ENCODE measurements around the gene TLE3. TPM values are rescaled to one million over a fixed set of nuclear protein-coding genes. Genes with fewer than 3 reads are reported as not detected.

TLE3 gene
- total and polyA plus RNA-seq, 4 experiments from 2014 or later = 3.6 to 121 (median 69.9) TPM

DNA sequence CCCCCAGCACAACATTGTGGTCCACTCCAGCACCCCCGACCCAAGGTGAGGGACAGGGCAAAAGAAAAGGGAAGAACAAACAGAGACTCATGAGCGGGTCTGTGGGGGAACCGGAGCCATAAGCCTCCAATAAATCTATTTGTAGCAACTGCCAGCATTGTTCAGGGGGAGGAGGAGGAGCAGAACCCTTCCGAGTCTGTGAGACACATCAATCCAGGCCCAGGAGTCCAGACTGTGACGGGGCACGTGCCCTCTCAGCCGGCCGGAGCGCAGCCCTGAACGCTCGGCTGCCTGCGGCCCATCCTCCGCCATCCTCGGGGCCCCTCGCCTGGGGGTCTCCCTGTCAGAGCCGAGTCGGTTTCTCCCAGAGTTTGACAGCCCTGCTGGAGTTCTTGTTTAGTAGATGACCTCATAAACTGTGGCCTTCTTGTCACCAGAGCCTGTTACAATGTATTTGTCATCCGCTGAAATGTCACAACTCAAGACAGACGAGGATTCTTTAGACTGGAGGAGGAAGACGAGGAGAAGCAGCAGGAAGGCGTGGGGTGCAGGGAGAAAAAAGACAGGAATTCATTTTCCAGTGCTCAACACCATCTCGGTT, 47.9 kb downstream of the TLE3 start:
- Mint-ChIP-seq H3K9me3 (no peaks in the 10 kb centered on the region), H3K27me3 (no peaks in the 10 kb centered on the region), H3K4me3 (no peak overlapping the region), H3K4me1 (peaks cover 0 to 6% (median 2%) of the 10 kb centered on the region in 4 donors), H3K36me3 (peaks cover 50 to 71% of the 10 kb centered on the region in 2 donors), H3K27ac (peak overlapping the region in 1 of 7 donors; percentile 9)
- no peaks in the 10 kb centered on the region for H3K4me1 ChIP-seq (ENCODE audit: insufficient read depth, low read length)
- ChIA-PET CTCF (ENCODE audit: partially characterized antibody) (no interaction called here), POLR2A (ENCODE audit: partially characterized antibody) (no interaction called here)
- intact Hi-C loops (cut with micrococcal nuclease) = no loop called here
- no peak overlapping the region for H3K27ac ChIP-seq (ENCODE audit: low read depth, low read length)
- DNase-seq = no peak
- H3K9me3 ChIP-seq (ENCODE audit: control insufficient read depth in 1 of 2, low read length in 2 of 2) = no peaks in the 10 kb centered on the region
- peaks cover 49% of the 10 kb centered on the region for H3K36me3 ChIP-seq (ENCODE audit: insufficient read depth, low read length)
- H3K4me3 ChIP-seq (ENCODE audit: low read length in 2 of 2) = no peak overlapping the region
- H3K27me3 ChIP-seq (ENCODE audit: insufficient read depth, low read length) = no peaks in the 10 kb centered on the region

DNA sequence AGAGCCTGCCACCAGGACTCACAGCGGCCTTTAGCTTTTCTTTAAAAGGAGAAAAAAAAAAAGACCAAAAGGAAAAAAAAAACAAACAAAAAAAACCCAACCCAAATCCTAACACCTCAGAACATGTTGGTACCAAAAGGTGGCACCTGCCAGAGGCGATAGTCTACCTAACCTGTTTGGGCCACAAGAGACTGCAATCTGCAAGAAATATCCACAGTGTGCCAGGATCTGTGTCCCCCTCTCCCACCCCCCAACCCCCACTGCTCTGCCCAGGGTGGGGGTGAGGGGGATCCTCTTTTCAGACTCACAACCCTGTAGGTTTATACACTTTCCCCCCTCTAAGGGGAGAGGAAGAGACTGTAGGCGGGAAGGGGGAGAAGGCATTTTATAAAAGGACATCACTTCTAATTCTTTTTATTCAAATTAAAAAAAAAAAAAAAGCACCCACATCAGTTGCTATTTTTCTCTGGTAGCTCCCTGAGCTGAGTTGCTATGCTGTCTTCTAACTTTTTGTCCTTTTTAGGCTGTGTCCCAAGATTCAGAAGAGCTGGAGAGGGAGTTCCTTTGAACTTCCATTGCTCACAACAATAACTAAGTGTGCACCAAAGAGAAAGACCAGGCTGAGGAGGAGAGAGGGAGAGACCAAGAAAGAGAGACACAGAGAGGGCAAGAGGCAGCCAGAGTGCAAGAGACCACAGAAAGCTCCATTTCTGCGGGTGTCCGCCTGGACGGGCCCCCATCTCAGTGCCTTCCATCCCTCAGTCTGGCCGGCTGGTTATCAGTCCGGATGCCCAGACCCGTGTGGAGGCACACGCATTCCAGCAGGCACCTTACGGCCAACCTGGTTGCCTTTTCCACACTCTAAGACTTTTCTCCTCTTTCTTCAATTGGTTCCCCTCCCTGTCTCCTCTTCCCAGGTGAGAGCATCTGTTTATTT, 48.9 kb downstream of the TLE3 start:
- H3K9me3 Mint-ChIP-seq = no peaks in the 10 kb centered on the region
- no peaks in the 10 kb centered on the region for H3K27me3 ChIP-seq (ENCODE audit: insufficient read depth, low read length)
- no peaks in the 10 kb centered on the region for H3K27me3 Mint-ChIP-seq
- ChIA-PET POLR2A (ENCODE audit: partially characterized antibody) (interaction anchor here (0.6 to 0.7 kb wide), 2 partner anchors 46 to 266 kb away, joined by 3 to 4 read pairs; no protein-coding TSS in a partner anchor), CTCF (ENCODE audit: partially characterized antibody) (interaction anchor here (1.1 to 1.5 kb wide), 2 partner anchors 49 to 296 kb away, joined by 3 read pairs; partner anchors contain the start of gene TLE3)
- H3K9me3 ChIP-seq (ENCODE audit: control insufficient read depth in 1 of 2, low read length in 2 of 2) = no peaks in the 10 kb centered on the region
- intact Hi-C loops (cut with micrococcal nuclease) = no loop called here
- no peaks in the 10 kb centered on the region for H3K4me1 ChIP-seq (ENCODE audit: insufficient read depth, low read length)
- H3K27ac ChIP-seq (ENCODE audit: low read depth, low read length) = no peak overlapping the region
- peaks cover 0 to 6% (median 2%) of the 10 kb centered on the region in 4 donors for H3K4me1 Mint-ChIP-seq
- H3K4me3 Mint-ChIP-seq = no peak overlapping the region
- H3K36me3 ChIP-seq (ENCODE audit: insufficient read depth, low read length) = peaks cover 39% of the 10 kb centered on the region
- H3K36me3 Mint-ChIP-seq = peaks cover 44 to 62% of the 10 kb centered on the region in 2 donors
- DNase-seq = no peak
- H3K4me3 ChIP-seq (ENCODE audit: low read length in 2 of 2) = no peak overlapping the region
- peak overlapping the region in 1 of 7 donors; percentile 24 for H3K27ac Mint-ChIP-seq

DNA sequence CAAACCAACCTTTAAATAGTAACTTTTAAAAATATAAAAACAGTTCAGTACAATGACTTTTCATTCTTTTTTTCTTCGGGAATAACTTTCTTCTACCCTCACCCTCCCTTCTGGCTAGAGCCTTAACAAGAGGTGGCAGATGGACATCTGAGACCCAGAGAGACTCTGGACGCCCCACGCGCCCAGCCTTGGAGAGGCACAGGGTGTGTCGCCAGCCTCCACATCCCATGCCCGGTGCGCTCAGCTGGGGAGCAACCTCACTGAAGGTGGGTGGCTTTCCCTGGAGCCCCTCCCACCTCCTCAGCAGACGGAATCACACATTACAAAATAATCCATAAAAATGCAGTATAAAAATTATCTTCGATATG, 49.5 kb downstream of the TLE3 start:
- peaks cover 0 to 6% (median under 1%) of the 10 kb centered on the region in 4 donors for H3K4me1 Mint-ChIP-seq
- Histone ChIP-seq H3K4me3 (ENCODE audit: low read length in 2 of 2) (no peak overlapping the region), H3K27ac (ENCODE audit: low read depth, low read length) (no peak overlapping the region), H3K9me3 (ENCODE audit: control insufficient read depth in 1 of 2, low read length in 2 of 2) (no peaks in the 10 kb centered on the region), H3K27me3 (ENCODE audit: insufficient read depth, low read length) (no peaks in the 10 kb centered on the region), H3K4me1 (ENCODE audit: insufficient read depth, low read length) (no peaks in the 10 kb centered on the region), H3K36me3 (ENCODE audit: insufficient read depth, low read length) (peaks cover 33% of the 10 kb centered on the region)
- no peaks in the 10 kb centered on the region for H3K27me3 Mint-ChIP-seq
- POLR2A ChIA-PET (ENCODE audit: partially characterized antibody) = interaction anchor here (1.1 kb wide), 1 partner anchor 25 kb away, joined by 5 read pairs; no protein-coding TSS in a partner anchor
- intact Hi-C loops (cut with micrococcal nuclease) = no loop called here
- peaks cover 0 to 2% (median 0%) of the 10 kb centered on the region in 8 donors for H3K9me3 Mint-ChIP-seq
- no peak overlapping the region for H3K4me3 Mint-ChIP-seq
- CTCF ChIA-PET (ENCODE audit: partially characterized antibody) = interaction anchor here (1.1 to 1.5 kb wide), 2 partner anchors 50 to 295 kb away, joined by 3 read pairs; partner anchors contain the start of gene TLE3
- DNase-seq = no peak
- H3K27ac Mint-ChIP-seq = peak overlapping the region in 1 of 7 donors; percentile 24
- peaks cover 43 to 56% of the 10 kb centered on the region in 2 donors for H3K36me3 Mint-ChIP-seq

DNA sequence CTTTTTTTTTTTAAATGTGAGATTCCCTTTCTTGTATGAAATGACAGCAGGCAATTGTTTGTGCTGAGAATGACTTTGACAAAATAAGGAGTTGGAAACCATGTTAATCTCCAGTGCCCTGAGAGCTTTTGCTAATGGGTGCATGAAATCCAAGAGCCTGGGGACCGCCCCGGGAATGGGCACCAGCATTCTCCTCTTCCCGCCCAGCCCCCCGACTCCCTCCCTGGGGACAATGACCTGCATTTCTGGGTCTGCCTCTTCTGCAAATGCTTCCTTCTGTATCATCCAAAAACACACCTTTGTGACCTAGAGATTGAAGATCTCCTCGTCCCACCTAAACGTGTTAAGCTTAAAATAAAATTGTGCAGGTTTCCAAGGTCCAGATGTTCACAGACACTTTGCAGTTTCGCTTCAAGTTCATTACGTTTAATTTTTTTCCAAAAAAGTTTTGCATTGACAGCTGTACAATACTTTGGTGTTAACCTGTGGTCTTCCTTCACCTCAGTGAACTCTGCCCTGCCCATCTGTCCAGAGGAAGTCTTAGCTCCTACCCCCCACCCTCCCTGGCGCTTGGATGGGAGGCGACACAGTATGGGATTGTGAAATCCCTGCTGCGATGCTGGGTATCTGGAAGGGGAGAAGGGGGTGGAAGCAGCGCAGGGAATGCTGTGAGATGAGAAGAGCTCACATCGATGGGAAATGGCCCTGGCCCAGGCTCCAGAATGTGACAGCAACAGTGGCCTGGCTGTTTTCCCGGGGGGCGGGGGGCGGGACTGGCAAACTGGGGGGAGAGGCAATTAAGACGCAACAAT, 50.1 kb downstream of the TLE3 start:
- Mint-ChIP-seq H3K27ac (peak overlapping the region in 1 of 7 donors; percentile 42), H3K36me3 (peaks cover 40 to 50% of the 10 kb centered on the region in 2 donors)

DNA sequence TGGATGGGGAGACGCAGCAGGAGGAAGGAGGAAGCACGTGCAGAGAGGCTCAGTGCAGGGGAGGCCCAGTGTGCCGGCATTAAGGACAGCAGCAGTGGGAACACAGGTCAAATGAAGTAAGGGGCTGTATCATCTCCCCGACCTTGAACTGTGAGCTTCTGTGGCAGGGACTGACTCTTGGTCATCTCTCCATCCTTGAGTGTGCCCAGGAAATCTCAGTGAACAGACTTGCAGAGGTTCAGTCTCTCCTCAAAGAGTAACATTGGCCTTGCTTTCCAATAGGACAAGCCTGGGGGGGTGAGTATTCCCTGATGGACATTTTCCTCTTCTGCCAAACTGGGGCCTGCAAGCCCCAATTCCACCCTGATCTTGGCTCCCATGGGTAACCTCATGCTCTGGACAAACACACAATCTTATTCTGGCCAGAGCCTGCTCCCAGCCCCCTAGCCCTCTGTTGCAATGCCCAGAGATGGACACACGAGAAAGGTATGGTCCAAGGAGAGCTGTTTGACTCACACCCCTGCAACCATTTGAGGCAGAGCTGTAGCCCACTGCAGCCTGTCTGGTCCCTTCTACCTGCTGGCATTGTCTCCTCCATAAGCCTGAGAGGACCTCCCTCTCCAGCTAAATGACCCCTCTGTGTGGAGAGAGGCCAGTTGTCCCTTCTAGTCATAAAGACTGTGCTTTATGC, 50.9 kb downstream of the TLE3 start:
- peaks cover 39 to 44% of the 10 kb centered on the region in 2 donors for H3K36me3 Mint-ChIP-seq
- no peak overlapping the region for H3K27ac ChIP-seq (ENCODE audit: low read depth, low read length)
- H3K27me3 ChIP-seq (ENCODE audit: insufficient read depth, low read length) = no peaks in the 10 kb centered on the region
- peak overlapping the region in 1 of 7 donors; percentile 42 for H3K27ac Mint-ChIP-seq
- peaks cover 0 to 6% (median 2%) of the 10 kb centered on the region in 4 donors for H3K4me1 Mint-ChIP-seq
- no peak overlapping the region for H3K4me3 Mint-ChIP-seq
- peaks cover 23% of the 10 kb centered on the region for H3K36me3 ChIP-seq (ENCODE audit: insufficient read depth, low read length)
- no peaks in the 10 kb centered on the region for H3K9me3 ChIP-seq (ENCODE audit: control insufficient read depth in 1 of 2, low read length in 2 of 2)
- H3K27me3 Mint-ChIP-seq = no peaks in the 10 kb centered on the region
- H3K4me3 ChIP-seq (ENCODE audit: low read length in 2 of 2) = no peak overlapping the region
- intact Hi-C loops (cut with micrococcal nuclease) = no loop called here
- ChIA-PET POLR2A (ENCODE audit: partially characterized antibody) (interaction anchor here (0.9 to 1.1 kb wide), 2 partner anchors 8 to 24 kb away, joined by 3 to 5 read pairs; no protein-coding TSS in a partner anchor), CTCF (ENCODE audit: partially characterized antibody) (interaction anchor here (0.6 kb wide), 1 partner anchor 14 kb away, joined by 3 read pairs; no protein-coding TSS in a partner anchor)
- H3K4me1 ChIP-seq (ENCODE audit: insufficient read depth, low read length) = no peaks in the 10 kb centered on the region
- DNase-seq = no peak
- peaks cover 0 to 6% (median 0%) of the 10 kb centered on the region in 8 donors for H3K9me3 Mint-ChIP-seq

More for the DNA sequence above, 50.1 kb downstream of the TLE3 start:
- Mint-ChIP-seq H3K4me3 (no peak overlapping the region), H3K27me3 (no peaks in the 10 kb centered on the region), H3K9me3 (peaks cover 0 to 4% (median 0%) of the 10 kb centered on the region in 8 donors), H3K4me1 (peaks cover 0 to 6% (median 2%) of the 10 kb centered on the region in 4 donors)
- ChIA-PET POLR2A (ENCODE audit: partially characterized antibody) (interaction anchor here (0.9 to 1.1 kb wide), 2 partner anchors 9 to 25 kb away, joined by 3 to 5 read pairs; no protein-coding TSS in a partner anchor), CTCF (ENCODE audit: partially characterized antibody) (interaction anchor here (0.6 to 1.5 kb wide), 3 partner anchors 15 to 295 kb away, joined by 3 read pairs; partner anchors contain the start of gene TLE3)
- intact Hi-C loops (cut with micrococcal nuclease) = no loop called here
- no peaks in the 10 kb centered on the region for H3K4me1 ChIP-seq (ENCODE audit: insufficient read depth, low read length)
- no peak for DNase-seq
- peaks cover 28% of the 10 kb centered on the region for H3K36me3 ChIP-seq (ENCODE audit: insufficient read depth, low read length)
- no peaks in the 10 kb centered on the region for H3K27me3 ChIP-seq (ENCODE audit: insufficient read depth, low read length)
- H3K4me3 ChIP-seq (ENCODE audit: low read length in 2 of 2) = no peak overlapping the region
- no peaks in the 10 kb centered on the region for H3K9me3 ChIP-seq (ENCODE audit: control insufficient read depth in 1 of 2, low read length in 2 of 2)
- H3K27ac ChIP-seq (ENCODE audit: low read depth, low read length) = no peak overlapping the region

GRCh38 chr15:70045045-70045444, 52.7 kb downstream of the TLE3 start:
- Histone ChIP-seq H3K4me3 (ENCODE audit: low read length in 2 of 2) (no peak overlapping the region), H3K27me3 (ENCODE audit: insufficient read depth, low read length) (no peaks in the 10 kb centered on the region), H3K36me3 (ENCODE audit: insufficient read depth, low read length) (peaks cover 5% of the 10 kb centered on the region), H3K4me1 (ENCODE audit: insufficient read depth, low read length) (no peaks in the 10 kb centered on the region), H3K27ac (ENCODE audit: low read depth, low read length) (no peak overlapping the region), H3K9me3 (ENCODE audit: control insufficient read depth in 1 of 2, low read length in 2 of 2) (no peaks in the 10 kb centered on the region)
- Mint-ChIP-seq H3K4me3 (no peak overlapping the region), H3K36me3 (peaks cover 24 to 27% of the 10 kb centered on the region in 2 donors), H3K4me1 (peaks cover 0 to 6% (median 2%) of the 10 kb centered on the region in 4 donors), H3K27ac (no peak overlapping the region), H3K27me3 (no peaks in the 10 kb centered on the region), H3K9me3 (peaks cover 0 to 6% (median 0%) of the 10 kb centered on the region in 8 donors)
- DNase-seq = no peak
- intact Hi-C loops (cut with micrococcal nuclease) = no loop called here
- ChIA-PET CTCF (ENCODE audit: partially characterized antibody) (interaction anchor here (1.2 kb wide), 1 partner anchor 10 kb away, joined by 3 read pairs; no protein-coding TSS in a partner anchor), POLR2A (ENCODE audit: partially characterized antibody) (interaction anchor here (1.5 kb wide), 1 partner anchor 22 kb away, joined by 3 read pairs; no protein-coding TSS in a partner anchor)
